Kidney (tissue), 14 donors: ENCODE results near the gene PMEPA1. TPM values are rescaled to one million over a fixed set of nuclear protein-coding genes. Genes with fewer than 3 reads are reported as not detected.
A peak's percentile ranks its signal among the peaks of the same experiment; 100 is the strongest.

Experiments
- DNase-seq, 5 donors: peaks; one replicate each; pipeline ENCODE4 v3.0.0-alpha.2; 2013 to 2020
- FAIRE-seq: peaks from 2 replicates; lab custom pipeline; 2012; peaks lifted over from hg19 to GRCh38; lab: Jason Lieb, UNC
- H3K27ac ChIP-seq, 2 donors: one replicate each; pipeline ENCODE4 v1.7.0; 2013; ENCODE audit warnings: low read depth in 2 of 2, low read length in 2 of 2, inconsistent platforms in 1 of 2
- H3K27me3 ChIP-seq: one replicate; pipeline ENCODE4 v1.7.1; 2013; ENCODE audit warnings: low read length, inconsistent platforms; ENCODE audit not compliant: control insufficient read depth, insufficient read depth
- H3K36me3 ChIP-seq, 3 donors: one replicate each; pipeline versions ENCODE4 v1.7.0 to v1.7.1; 2013; ENCODE audit warnings: low read length in 3 of 3, control low read depth in 1 of 3, inconsistent platforms in 1 of 3; ENCODE audit not compliant: insufficient read depth in 3 of 3, control insufficient read depth in 2 of 3
- H3K4me1 ChIP-seq, 3 donors: one replicate each; pipeline versions ENCODE4 v1.7.0 to v1.7.1; 2013; ENCODE audit warnings: low read length in 3 of 3, inconsistent platforms in 1 of 3, low read depth in 1 of 3; ENCODE audit not compliant: control insufficient read depth in 2 of 3, insufficient read depth in 2 of 3
- H3K4me3 ChIP-seq, 3 donors: one replicate each; pipeline versions ENCODE4 v1.7.0 to v1.8.1; 2013; ENCODE audit warnings: low read length in 3 of 3, control low read depth in 1 of 3, inconsistent platforms in 1 of 3
- H3K9ac ChIP-seq, 3 donors: one replicate each; pipeline versions ENCODE4 v1.7.0 to v1.7.1; 2013; ENCODE audit warnings: low read length in 3 of 3, control low read depth in 1 of 3, inconsistent platforms in 1 of 3
- H3K9me3 ChIP-seq, 3 donors: one replicate each; pipeline versions ENCODE4 v1.7.0 to v1.7.1; 2013; ENCODE audit warnings: low read length in 3 of 3, control low read depth in 1 of 3, inconsistent platforms in 1 of 3; ENCODE audit not compliant: control insufficient read depth in 2 of 3, insufficient read depth in 1 of 3
- intact Hi-C: fragments of 100-400 bp; cut with DNase I; formaldehyde crosslinking; loops from one replicate; pipeline ENCODE4 v1.11.1; 2022
- polyA plus RNA-seq: library from polyadenylated mRNA; stranded (reverse); fragments of 350-450 nt; fragmentation: Illumina TruSeq; extraction: RNeasy Lipid Tissue Mini Kit (QIAGEN cat#74804); gene quantifications from one replicate; pipeline ENCODE4 v1.2.3, GENCODE V29; 2014; ENCODE audit warnings: low read depth, low replicate concordance; ENCODE audit not compliant: insufficient read depth
- total RNA-seq: library from RNA; stranded (reverse); fragmentation: NEBNext Ultra II Directional; extraction: Animal tissue kit (Norgen Biotek cat#: 25700); gene quantifications from one replicate; pipeline ENCODE4 v1.2.1, GENCODE V29; 2021
- TF ChIP-seq, protein P1 (sequence below): IDR thresholded peaks from 3 replicates; pipeline ENCODE4 v1.5.1; 2012; ENCODE audit warnings: mild to moderate bottlenecking, moderate library complexity, borderline replicate concordance; ENCODE audit not compliant: insufficient read depth; ENCODE audit errors: extremely low read depth
- donor health status: control.
- donor health status: control.
- donor health status: control.
- donor health status: control.
- donor health status: control.
- donor health status: DM: yes; HTN: yes; CAD: no.
- donor health status: Normal renal cell carcinoma (clear cell type).

The PMEPA1 gene
- total and polyA plus RNA-seq, 2 donors from 2014 or later = 12.9 to 30.4 TPM

DNA sequence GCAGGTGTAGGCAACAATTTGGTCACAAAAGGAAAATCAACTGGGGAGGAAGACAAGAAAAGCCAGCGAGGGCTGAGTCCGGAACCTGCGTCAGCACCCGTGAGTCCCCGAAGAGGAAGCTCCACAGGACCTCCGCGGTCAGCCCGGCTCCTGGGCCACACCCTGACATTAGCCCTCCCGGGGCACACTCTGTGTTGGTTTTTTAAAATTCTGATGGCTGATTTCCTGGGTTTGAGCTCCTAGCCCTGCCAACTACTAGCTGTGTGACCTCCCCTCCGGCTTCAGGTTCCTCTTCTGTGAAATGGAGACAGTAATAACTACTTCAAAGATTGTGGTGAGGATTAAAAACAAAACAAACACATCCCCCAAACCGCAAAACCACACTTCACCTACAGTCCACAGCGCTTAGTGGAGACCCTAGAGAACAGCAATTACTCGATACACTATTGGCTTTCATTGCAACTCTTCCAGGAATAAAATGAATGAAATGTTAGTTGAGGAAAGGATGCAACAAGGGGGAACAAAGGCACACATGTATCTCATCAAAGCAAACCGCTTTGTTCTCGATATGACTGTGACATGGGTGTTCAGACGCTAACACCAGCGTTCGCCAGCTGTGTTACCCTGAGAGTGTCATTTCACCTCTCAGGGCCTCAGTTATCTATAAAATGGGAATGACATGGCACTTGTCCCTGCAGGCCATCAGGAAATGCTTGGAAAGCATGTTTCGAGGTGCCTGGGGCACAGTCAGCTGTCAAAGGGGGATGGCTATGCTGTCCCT, 90.6 kb downstream of the PMEPA1 start:
- DNase-seq = peak in 1 of 5 donors; percentile 87
- intact Hi-C loops = no loop called here
- no peak for FAIRE-seq
- Histone ChIP-seq H3K4me3 (no peak overlapping the region), H3K27me3 (no peaks in the 10 kb centered on the region), H3K4me1 (no peaks in the 10 kb centered on the region), H3K9me3 (no peaks in the 10 kb centered on the region), H3K27ac (peak overlapping the region in 1 of 2 donors; percentile 18), H3K36me3 (no peaks in the 10 kb centered on the region), H3K9ac (no peak overlapping the region)
- TF ChIP-seq, protein P1, sequence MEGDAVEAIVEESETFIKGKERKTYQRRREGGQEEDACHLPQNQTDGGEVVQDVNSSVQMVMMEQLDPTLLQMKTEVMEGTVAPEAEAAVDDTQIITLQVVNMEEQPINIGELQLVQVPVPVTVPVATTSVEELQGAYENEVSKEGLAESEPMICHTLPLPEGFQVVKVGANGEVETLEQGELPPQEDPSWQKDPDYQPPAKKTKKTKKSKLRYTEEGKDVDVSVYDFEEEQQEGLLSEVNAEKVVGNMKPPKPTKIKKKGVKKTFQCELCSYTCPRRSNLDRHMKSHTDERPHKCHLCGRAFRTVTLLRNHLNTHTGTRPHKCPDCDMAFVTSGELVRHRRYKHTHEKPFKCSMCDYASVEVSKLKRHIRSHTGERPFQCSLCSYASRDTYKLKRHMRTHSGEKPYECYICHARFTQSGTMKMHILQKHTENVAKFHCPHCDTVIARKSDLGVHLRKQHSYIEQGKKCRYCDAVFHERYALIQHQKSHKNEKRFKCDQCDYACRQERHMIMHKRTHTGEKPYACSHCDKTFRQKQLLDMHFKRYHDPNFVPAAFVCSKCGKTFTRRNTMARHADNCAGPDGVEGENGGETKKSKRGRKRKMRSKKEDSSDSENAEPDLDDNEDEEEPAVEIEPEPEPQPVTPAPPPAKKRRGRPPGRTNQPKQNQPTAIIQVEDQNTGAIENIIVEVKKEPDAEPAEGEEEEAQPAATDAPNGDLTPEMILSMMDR = no peak

- TF ChIP-seq, protein P1 = no peak
- H3K27me3 ChIP-seq = no peaks in the 10 kb centered on the region
- H3K36me3 ChIP-seq = no peaks in the 10 kb centered on the region
- FAIRE-seq (no peak), DNase-seq (peak in 1 of 5 donors; percentile 51)
- H3K9me3 ChIP-seq = no peaks in the 10 kb centered on the region
- no peaks in the 10 kb centered on the region for H3K4me1 ChIP-seq
- intact Hi-C loops = no loop called here
- no peak overlapping the region for H3K27ac ChIP-seq
- no peak overlapping the region for H3K9ac ChIP-seq
- no peak overlapping the region for H3K4me3 ChIP-seq
Measured at GRCh38 chr20:57618764-57619050, 91.1 kb downstream of the PMEPA1 start.

- Histone ChIP-seq H3K9ac (no peak overlapping the region), H3K4me1 (no peaks in the 10 kb centered on the region), H3K9me3 (no peaks in the 10 kb centered on the region), H3K4me3 (no peak overlapping the region), H3K36me3 (no peaks in the 10 kb centered on the region), H3K27ac (no peak overlapping the region), H3K27me3 (no peaks in the 10 kb centered on the region)
- DNase-seq (peak in 2 of 5 donors; percentile 34 to 86), FAIRE-seq (no peak)
- intact Hi-C loops = no loop called here
- TF ChIP-seq, protein P1 = no peak
Measured at GRCh38 chr20:57618091-57618763, 91.6 kb downstream of the PMEPA1 start.
